Stimulated activated naive CD8-positive, alpha-beta T cell treated with anti-CD3 and anti-CD28 coated beads, Interleukin-15, amount 100 ng/mL, for 72 hours (primary cell): ENCODE results near the gene MAST4.
A peak's percentile ranks its signal among the peaks of the same experiment; 100 is the strongest.
"Not testable (repeated sequence)": the region's sequence is repeated elsewhere in the genome, so short reads cannot be mapped to it uniquely, and the experiment has no call there.

Source experiments
- ATAC-seq: fragments of 150-1000 bp; cut with Tn5 transposase; 2 replicates; pipeline ENCODE4 v1.10.0; 2021; ENCODE audit warnings: mild to moderate bottlenecking, moderate library complexity
- DNase-seq, 2 donors: peaks; one replicate each; pipeline ENCODE4 v3.0.0; 2021 to 2022
- H3K27ac Mint-ChIP-seq, 2 donors: one replicate each; pipeline ENCODE4 v1.8.0; 2022; ENCODE audit warnings: mild to moderate bottlenecking in 2 of 2, mixed read lengths in 2 of 2, moderate library complexity in 2 of 2
- H3K27me3 Mint-ChIP-seq: one replicate; pipeline ENCODE4 v1.8.0; 2022; ENCODE audit warnings: mixed read lengths
- H3K4me1 Mint-ChIP-seq: one replicate; pipeline ENCODE4 v1.8.0; 2022; ENCODE audit warnings: mild to moderate bottlenecking, mixed read lengths
- H3K4me3 Mint-ChIP-seq, 2 donors: one replicate each; pipeline ENCODE4 v1.8.0; 2022; ENCODE audit warnings: mild to moderate bottlenecking in 2 of 2, mixed read lengths in 2 of 2, moderate library complexity in 1 of 2
- H3K9me3 Mint-ChIP-seq, 2 donors: one replicate each; pipeline ENCODE4 v1.8.0; 2022; ENCODE audit warnings: mixed read lengths in 2 of 2

The MAST4 gene

DNA sequence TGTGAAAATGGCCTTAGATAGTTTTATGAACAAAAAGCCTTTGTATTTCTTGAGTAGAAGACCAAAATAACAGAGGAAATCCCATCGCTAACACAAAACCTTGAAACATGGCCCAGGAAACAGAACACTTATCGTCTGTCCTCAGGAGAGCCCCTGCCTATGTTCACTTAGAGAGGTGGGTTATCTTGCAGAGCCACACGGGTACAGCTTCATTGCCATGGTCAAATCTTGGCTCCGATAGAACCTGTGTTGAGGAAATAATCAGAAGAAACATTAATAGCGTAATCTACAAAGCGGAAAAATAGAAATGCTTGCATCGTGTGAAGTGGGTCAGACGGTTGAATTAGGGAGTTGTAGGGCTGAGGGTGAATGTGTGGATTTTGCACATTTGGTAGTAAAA is 216.1 kb downstream of the MAST4 start:
- Mint-ChIP-seq H3K9me3 (no peaks in the 10 kb centered on the region), H3K27me3 (peaks cover 27% of the 10 kb centered on the region), H3K27ac (peak overlapping the region in 1 of 2 donors; percentile 14), H3K4me3 (no peak overlapping the region), H3K4me1 (peaks cover 17% of the 10 kb centered on the region)
- no peak for ATAC-seq
- DNase-seq, result no peak

DNA sequence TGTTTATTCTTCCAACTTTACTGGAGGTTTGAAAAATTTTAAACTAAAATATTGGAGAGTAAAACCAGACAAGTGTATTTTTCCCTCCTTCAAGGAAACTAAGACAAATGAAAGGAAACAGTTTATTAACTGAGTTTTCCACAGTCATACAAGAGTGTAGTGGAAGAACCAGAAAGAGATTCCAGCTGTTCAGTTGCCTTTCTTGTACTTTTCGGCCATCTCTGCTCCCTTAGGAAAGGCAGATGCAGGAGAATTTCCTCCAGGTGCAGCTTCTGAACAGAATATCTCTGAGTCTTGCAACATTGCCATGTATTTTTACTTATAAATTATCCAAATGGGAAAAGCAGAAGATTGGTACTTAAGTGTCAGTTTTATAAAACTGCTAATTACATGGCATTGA is 217.1 kb downstream of the MAST4 start:
- no peak for ATAC-seq
- no peaks in the 10 kb centered on the region for H3K9me3 Mint-ChIP-seq
- peaks cover 17% of the 10 kb centered on the region for H3K27me3 Mint-ChIP-seq
- no peak overlapping the region for H3K27ac Mint-ChIP-seq
- H3K4me1 Mint-ChIP-seq, result peaks cover 17% of the 10 kb centered on the region
- DNase-seq, result no peak
- H3K4me3 Mint-ChIP-seq, result no peak overlapping the region

DNA sequence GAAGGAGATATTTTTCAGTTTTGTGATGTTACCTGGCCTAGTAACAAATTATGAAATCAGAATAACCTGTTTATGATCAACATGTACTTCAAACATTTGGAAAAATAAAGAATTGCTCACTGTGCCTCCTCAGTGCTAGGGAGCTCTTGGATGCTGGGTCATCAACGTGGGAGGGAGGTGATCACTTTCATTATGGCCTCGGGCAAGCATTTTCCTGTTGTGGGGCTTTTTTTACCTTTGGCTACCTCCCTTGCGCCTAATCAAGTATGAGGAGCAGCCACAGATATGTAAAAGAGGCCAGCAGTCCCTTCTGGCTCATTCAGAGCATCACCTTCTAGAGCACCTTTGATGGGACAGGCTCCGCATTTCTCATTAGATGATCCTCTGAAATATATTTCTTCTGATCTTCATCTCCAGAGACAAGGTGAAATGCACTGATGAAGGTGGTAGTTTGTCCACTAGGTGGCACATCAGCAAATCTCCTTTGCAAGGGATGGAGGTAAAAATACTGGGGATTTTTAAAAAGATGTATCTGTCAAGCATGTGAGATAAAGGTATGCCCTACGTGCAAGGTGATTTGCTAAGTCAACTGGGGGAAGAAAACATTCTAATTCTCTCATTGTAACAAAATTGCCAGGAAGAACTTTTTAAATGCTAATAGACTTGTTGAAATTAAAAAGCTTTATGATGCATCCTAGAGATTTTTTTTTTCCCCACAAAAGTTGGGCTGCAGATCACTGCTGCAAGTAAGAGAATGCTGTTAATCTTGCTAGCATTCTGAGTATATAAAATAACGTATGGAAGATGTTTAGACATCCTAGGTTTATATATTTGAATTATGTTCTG is 218.2 kb downstream of the MAST4 start:
- Mint-ChIP-seq H3K4me1 (peaks cover 22% of the 10 kb centered on the region), H3K27ac (no peak overlapping the region), H3K4me3 (no peak overlapping the region), H3K27me3 (peaks cover 8% of the 10 kb centered on the region), H3K9me3 (no peaks in the 10 kb centered on the region)
- DNase-seq (peak; percentile 34 to 39), ATAC-seq (peak; percentile 79)

GRCh38 chr5:66818304-66818934 is 222.2 kb downstream of the MAST4 start:
- H3K27me3 Mint-ChIP-seq, result no peaks in the 10 kb centered on the region
- peaks cover 38% of the 10 kb centered on the region for H3K4me1 Mint-ChIP-seq
- H3K27ac Mint-ChIP-seq, result peak overlapping the region in 1 of 2 donors; percentile 19
- peaks cover 6 to 8% of the 10 kb centered on the region in 2 donors for H3K9me3 Mint-ChIP-seq
- ATAC-seq (no peak), DNase-seq (no peak)
- H3K4me3 Mint-ChIP-seq, result no peak overlapping the region

- ATAC-seq, result no peak
- Mint-ChIP-seq H3K27me3 (no peaks in the 10 kb centered on the region), H3K4me3 (no peak overlapping the region), H3K9me3 (peaks cover 8% of the 10 kb centered on the region in 2 donors), H3K4me1 (peaks cover 40% of the 10 kb centered on the region), H3K27ac (no peak overlapping the region)
- no peak for DNase-seq
Observed at GRCh38 chr5:66818935-66819328, 222.7 kb downstream of the MAST4 start.

GRCh38 chr5:66820630-66821207 is 224.5 kb downstream of the MAST4 start:
- no peak for ATAC-seq
- H3K9me3 Mint-ChIP-seq, result peaks cover 8% of the 10 kb centered on the region in 2 donors
- H3K4me1 Mint-ChIP-seq, result peaks cover 37% of the 10 kb centered on the region
- H3K4me3 Mint-ChIP-seq, result no peak overlapping the region
- H3K27me3 Mint-ChIP-seq, result no peaks in the 10 kb centered on the region
- no peak for DNase-seq
- no peak overlapping the region for H3K27ac Mint-ChIP-seq

DNA sequence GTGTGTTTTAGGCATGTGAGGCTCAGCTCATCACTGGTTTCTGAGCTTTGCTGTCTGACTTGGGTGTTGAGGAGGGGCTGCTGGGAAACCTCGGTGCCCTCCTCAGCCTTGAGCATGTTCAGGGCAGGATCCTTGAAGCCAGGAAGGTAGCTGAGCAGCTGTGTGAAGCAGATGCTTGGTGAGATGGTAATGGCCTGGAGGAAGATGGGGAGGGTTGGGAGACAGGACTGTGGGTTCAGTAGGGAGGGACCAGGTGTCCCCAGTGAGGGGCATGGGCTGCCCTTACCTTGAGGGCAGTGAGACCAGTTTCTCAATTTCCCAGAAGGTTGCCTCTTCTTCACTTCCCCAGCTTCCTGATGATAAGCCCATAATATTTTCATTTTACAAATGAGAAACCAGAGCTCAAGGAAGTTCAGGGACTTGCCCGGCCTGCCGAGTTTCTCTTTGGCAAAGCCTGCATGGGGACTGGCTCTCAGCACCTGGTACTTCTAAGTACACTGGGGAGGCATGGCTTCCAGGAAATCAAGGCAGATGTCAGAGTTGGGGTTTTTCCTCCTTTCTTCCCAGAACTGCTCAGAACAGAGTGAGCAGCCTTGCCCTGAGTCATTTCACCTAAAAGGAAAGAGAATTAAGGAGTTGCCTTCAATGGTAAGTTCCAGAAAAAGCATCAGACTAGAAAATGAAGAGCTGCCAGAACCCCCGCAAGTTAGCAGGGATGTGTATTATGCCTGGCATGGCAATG is 225.7 kb downstream of the MAST4 start:
- Mint-ChIP-seq H3K27me3 (peaks cover 7% of the 10 kb centered on the region), H3K27ac (peak overlapping the region; percentile 91 to 96), H3K4me1 (peaks cover 37% of the 10 kb centered on the region), H3K9me3 (peaks cover 8% of the 10 kb centered on the region in 2 donors), H3K4me3 (peak overlapping the region; percentile 28 to 78)
- peak; percentile 43 to 63 for DNase-seq
- ATAC-seq, result peak; percentile 92

DNA sequence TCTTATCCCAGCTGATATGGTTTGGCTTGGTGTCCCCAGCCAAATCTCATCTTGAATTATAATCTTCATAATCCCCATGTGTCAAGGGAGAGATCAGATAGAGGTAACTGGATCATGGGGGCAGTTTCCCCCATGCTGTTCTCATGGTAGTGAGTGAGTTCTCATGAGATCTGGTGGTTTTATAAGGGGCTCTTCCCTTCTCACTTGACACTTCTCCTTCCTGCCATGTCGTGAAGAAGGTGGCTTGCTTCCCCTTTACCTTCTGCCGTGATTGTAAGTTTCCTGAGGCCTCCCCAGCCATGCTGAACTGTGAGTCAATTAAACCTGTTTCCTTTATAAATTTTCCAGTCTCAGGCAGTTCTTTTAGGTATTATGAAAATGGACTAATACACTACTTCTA is 226.7 kb downstream of the MAST4 start:
- Mint-ChIP-seq H3K27me3 (peaks cover 17% of the 10 kb centered on the region), H3K4me3 (peak overlapping the region; percentile 28 to 68), H3K27ac (peak overlapping the region; percentile 91 to 96), H3K4me1 (peaks cover 42% of the 10 kb centered on the region)
- ATAC-seq, DNase-seq, H3K9me3 Mint-ChIP-seq: not testable (repeated sequence)

GRCh38 chr5:66824476-66824875 is 228.3 kb downstream of the MAST4 start:
- ATAC-seq (no peak), DNase-seq (no peak)
- peaks cover 22% of the 10 kb centered on the region for H3K27me3 Mint-ChIP-seq
- H3K4me3 Mint-ChIP-seq, result no peak overlapping the region
- H3K9me3 Mint-ChIP-seq, result peaks cover 8% of the 10 kb centered on the region in 2 donors
- H3K4me1 Mint-ChIP-seq, result peaks cover 49% of the 10 kb centered on the region
- peak overlapping the region in 1 of 2 donors; percentile 43 for H3K27ac Mint-ChIP-seq

DNA sequence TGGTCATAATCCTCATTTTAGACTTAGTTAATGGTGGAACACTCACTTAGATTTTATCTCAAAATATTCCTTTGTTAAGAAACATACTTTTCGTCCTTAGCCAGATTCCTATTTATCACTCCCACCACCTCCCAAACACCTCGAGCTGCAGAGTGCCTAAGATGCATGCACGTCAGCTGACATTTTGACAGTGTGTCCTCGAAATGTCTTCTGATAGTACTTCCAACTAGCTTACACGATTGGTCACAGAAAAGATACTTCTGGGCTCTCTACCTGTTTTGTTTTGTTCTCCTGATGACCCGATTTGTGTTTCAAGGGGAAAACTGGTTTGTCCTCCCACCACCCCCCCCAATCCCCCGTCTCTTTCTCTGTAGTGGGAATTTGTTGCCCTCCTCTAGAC is 230.1 kb downstream of the MAST4 start:
- H3K4me1 Mint-ChIP-seq, result peaks cover 62% of the 10 kb centered on the region
- peaks cover 8% of the 10 kb centered on the region in 2 donors for H3K9me3 Mint-ChIP-seq

GRCh38 chr5:66826696-66827095 is 230.5 kb downstream of the MAST4 start:
- Mint-ChIP-seq H3K27ac (no peak overlapping the region), H3K4me1 (peaks cover 57% of the 10 kb centered on the region), H3K9me3 (peaks cover 8% of the 10 kb centered on the region in 2 donors), H3K27me3 (peaks cover 38% of the 10 kb centered on the region), H3K4me3 (no peak overlapping the region)
- ATAC-seq, result no peak
- DNase-seq, result no peak

More for the DNA sequence above, 230.1 kb downstream of the MAST4 start:
- H3K27ac Mint-ChIP-seq, result no peak overlapping the region
- DNase-seq (no peak), ATAC-seq (no peak)
- H3K27me3 Mint-ChIP-seq, result peaks cover 37% of the 10 kb centered on the region
- no peak overlapping the region for H3K4me3 Mint-ChIP-seq

DNA sequence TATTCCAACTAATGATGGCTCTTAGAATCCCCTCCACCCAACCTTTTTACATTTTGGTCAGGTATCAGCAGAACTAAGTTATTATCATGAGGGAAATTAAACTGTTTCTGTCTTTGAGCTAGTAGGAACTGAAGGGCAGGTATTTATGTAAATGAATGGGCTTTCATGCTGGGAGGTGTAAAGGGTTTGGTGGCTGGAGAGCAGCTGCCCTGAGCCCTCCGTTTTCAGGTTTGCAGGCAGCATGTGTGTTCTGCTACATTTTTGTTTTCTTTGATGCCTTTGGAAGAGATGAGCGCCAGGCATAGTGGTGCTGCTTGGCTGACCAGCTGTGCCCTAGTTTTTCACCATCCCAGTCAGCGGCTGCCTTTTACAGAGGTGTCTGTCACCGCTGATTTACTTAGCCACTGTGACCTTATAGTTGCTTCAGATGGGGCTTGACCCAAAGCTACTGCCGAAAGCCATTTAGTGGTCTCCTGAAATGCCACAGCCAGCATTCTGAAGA is 231.9 kb downstream of the MAST4 start:
- ATAC-seq, result no peak
- peak overlapping the region; percentile 93 to 94 for H3K4me3 Mint-ChIP-seq
- H3K4me1 Mint-ChIP-seq, result peaks cover 43% of the 10 kb centered on the region
- H3K27me3 Mint-ChIP-seq, result peaks cover 51% of the 10 kb centered on the region
- H3K9me3 Mint-ChIP-seq, result peaks cover 3 to 6% of the 10 kb centered on the region in 2 donors
- DNase-seq, result no peak
- H3K27ac Mint-ChIP-seq, result peak overlapping the region; percentile 90 to 91

- ATAC-seq (peak; percentile 97), DNase-seq (peak; percentile 71 to 74)
- peak overlapping the region; percentile 93 to 94 for H3K4me3 Mint-ChIP-seq
- H3K27me3 Mint-ChIP-seq, result peaks cover 55% of the 10 kb centered on the region
- peaks cover 37% of the 10 kb centered on the region for H3K4me1 Mint-ChIP-seq
- H3K27ac Mint-ChIP-seq, result peak overlapping the region; percentile 90 to 91
- H3K9me3 Mint-ChIP-seq, result no peaks in the 10 kb centered on the region
Observed at GRCh38 chr5:66828548-66829357, 232.6 kb downstream of the MAST4 start.

GRCh38 chr5:66829358-66829674 is 233.1 kb downstream of the MAST4 start:
- Mint-ChIP-seq H3K4me3 (peak overlapping the region; percentile 93 to 94), H3K4me1 (peaks cover 31% of the 10 kb centered on the region), H3K9me3 (no peaks in the 10 kb centered on the region), H3K27ac (peak overlapping the region; percentile 90 to 91), H3K27me3 (peaks cover 55% of the 10 kb centered on the region)
- ATAC-seq (no peak), DNase-seq (no peak)
